ENCODE results near the gene CIRBP.

DNA sequence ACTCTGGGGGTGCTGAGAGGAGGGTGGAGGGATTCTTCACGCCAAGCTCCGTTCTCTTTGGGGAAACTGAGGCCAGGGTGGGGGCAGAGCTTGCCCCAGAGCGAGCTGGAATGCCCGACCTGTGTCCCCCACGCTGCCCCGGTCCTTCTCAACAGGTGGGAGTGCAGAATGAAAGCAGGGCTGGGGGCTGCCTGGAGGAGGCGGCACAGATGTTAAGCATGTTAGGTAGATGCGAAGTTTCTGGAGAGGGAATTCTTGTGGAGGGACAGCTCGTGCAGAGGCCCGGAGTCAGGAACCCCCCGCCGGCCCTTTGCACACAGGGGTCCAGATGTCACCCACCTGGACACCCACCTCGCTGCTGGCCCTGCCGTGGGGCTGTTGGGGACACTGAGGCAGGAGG, 25.6 kb downstream of the CIRBP start:
- TF ChIP-seq, protein P1, sequence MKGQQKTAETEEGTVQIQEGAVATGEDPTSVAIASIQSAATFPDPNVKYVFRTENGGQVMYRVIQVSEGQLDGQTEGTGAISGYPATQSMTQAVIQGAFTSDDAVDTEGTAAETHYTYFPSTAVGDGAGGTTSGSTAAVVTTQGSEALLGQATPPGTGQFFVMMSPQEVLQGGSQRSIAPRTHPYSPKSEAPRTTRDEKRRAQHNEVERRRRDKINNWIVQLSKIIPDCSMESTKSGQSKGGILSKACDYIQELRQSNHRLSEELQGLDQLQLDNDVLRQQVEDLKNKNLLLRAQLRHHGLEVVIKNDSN (IDR thresholded peaks at IDR 0.05) = no peak
- TF ChIP-seq FOXM1 (IDR thresholded peaks at IDR 0.05; ENCODE audit: borderline replicate concordance, low read depth) (no peak), RAD21 (IDR thresholded peaks at IDR 0.05; ENCODE audit: low read depth) (no peak), YY1 (IDR thresholded peaks at IDR 0.05; ENCODE audit: low read depth) (no peak), CREB1 (IDR thresholded peaks at IDR 0.05; ENCODE audit: low read depth) (no peak), EGR1 (IDR thresholded peaks at IDR 0.05) (no peak), EP300 (IDR thresholded peaks at IDR 0.05; ENCODE audit: borderline replicate concordance) (no peak)
- TF ChIP-seq, protein P2, sequence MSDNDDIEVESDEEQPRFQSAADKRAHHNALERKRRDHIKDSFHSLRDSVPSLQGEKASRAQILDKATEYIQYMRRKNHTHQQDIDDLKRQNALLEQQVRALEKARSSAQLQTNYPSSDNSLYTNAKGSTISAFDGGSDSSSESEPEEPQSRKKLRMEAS (IDR thresholded peaks at IDR 0.05) = no peak

Measured in Ishikawa (cell line).